Caco-2 (cell line): ENCODE measurements around the gene DTWD2. TPM values are rescaled to one million over a fixed set of nuclear protein-coding genes. Genes with fewer than 3 reads are reported as not detected.
"Not testable (repeated sequence)": the region's sequence is repeated elsewhere in the genome, so short reads cannot be mapped to it uniquely, and the experiment has no call there.

Experiments used
- BruUV-seq: library from RNA; stranded (reverse); fragments of 400-500 nt; replicated peaks from 2 replicates; lab custom pipeline; 2021; lab: Mats Ljungman, UMichigan
- CTCF ChIA-PET: fragments of 300-600 bp; sonication (Branson Sonifier 250); formaldehyde crosslinking; loops from one replicate; lab custom pipeline; 2022; ENCODE audit warnings: antibody characterized with exemption; lab: Charles Lee
- POLR2A ChIA-PET: fragments of 300-600 bp; sonication (Branson Sonifier 250); formaldehyde crosslinking; loops from one replicate; lab custom pipeline; 2022; ENCODE audit warnings: antibody characterized with exemption; lab: Charles Lee
- DNase-seq, 2 experiments: peaks; one replicate each; pipeline versions ENCODE4 v3.0.0 to v3.0.0-alpha.2; 2020 to 2022
- H3K27me3 ChIP-seq: replicated peaks from 2 replicates; pipeline ENCODE4 v1.6.0; 2011; ENCODE audit warnings: low read length; ENCODE audit not compliant: control insufficient read depth, insufficient read depth
- H3K36me3 ChIP-seq: 2 replicates; pipeline ENCODE4 v1.5.1; 2011; ENCODE audit warnings: low read length; ENCODE audit not compliant: control insufficient read depth, insufficient read depth
- H3K4me1 ChIP-seq: fragments of 250-450 bp; sonication (Bioruptor Pico); 2 replicates; pipeline ENCODE4 v1.5.1; 2020; ENCODE audit warnings: mild to moderate bottlenecking
- H3K4me3 ChIP-seq: 2 replicates; pipeline ENCODE4 v1.5.1; 2011; ENCODE audit warnings: low read depth, mild to moderate bottlenecking, control low read depth, low read length
- H3K9me3 ChIP-seq: fragments of 250-450 bp; sonication (Bioruptor Pico); 2 replicates; pipeline ENCODE4 v1.5.1; 2020; ENCODE audit warnings: mild to moderate bottlenecking, moderate library complexity
- H3K27ac Mint-ChIP-seq: one replicate; pipeline ENCODE4 v1.8.0; 2022; ENCODE audit warnings: mixed read lengths; ENCODE audit not compliant: unreplicated experiment
- H3K27me3 Mint-ChIP-seq: one replicate; pipeline ENCODE4 v1.8.0; 2022; ENCODE audit warnings: mixed read lengths; ENCODE audit not compliant: insufficient read depth, unreplicated experiment
- H3K36me3 Mint-ChIP-seq: one replicate; pipeline ENCODE4 v1.8.0; 2022; ENCODE audit warnings: mild to moderate bottlenecking, mixed read lengths; ENCODE audit not compliant: insufficient read depth, unreplicated experiment
- H3K4me1 Mint-ChIP-seq: one replicate; pipeline ENCODE4 v1.8.0; 2022; ENCODE audit warnings: low read depth, mixed read lengths; ENCODE audit not compliant: unreplicated experiment
- H3K4me3 Mint-ChIP-seq: one replicate; pipeline ENCODE4 v1.8.0; 2022; ENCODE audit warnings: mild to moderate bottlenecking, moderate library complexity, mixed read lengths; ENCODE audit not compliant: unreplicated experiment
- H3K9me3 Mint-ChIP-seq: one replicate; pipeline ENCODE4 v1.8.0; 2022; ENCODE audit warnings: mixed read lengths; ENCODE audit not compliant: unreplicated experiment
- CTCF ChIP-seq, 2 experiments: fragments of 200-600 bp in 1 of 2; IDR thresholded peaks; 1 replicate in 1 of 2; 2 replicates in 1 of 2; pipeline versions ENCODE4 v1.5.1 to v1.8.0; 2011 to 2022; ENCODE audit warnings: antibody characterized with exemption in 1 of 2, control low read depth in 1 of 2, inconsistent platforms in 1 of 2, low read depth in 1 of 2, low read length in 1 of 2, mild to moderate bottlenecking in 1 of 2, moderate library complexity in 1 of 2; ENCODE audit not compliant: insufficient read depth in 1 of 2, severe bottlenecking in 1 of 2, unreplicated experiment in 1 of 2
- intact Hi-C: fragments of 100-400 bp; cut with micrococcal nuclease; formaldehyde crosslinking; loops from one replicate; pipeline ENCODE4 v1.10.0; 2022; ENCODE audit not compliant: unreplicated experiment
- total RNA-seq: library from RNA; stranded (reverse); gene quantifications from 2 replicates; pipeline ENCODE4 v1.2.3, GENCODE V29; 2022

The DTWD2 gene
- total RNA-seq, 1 experiment from 2014 or later, result 5.6 TPM

- Mint-ChIP-seq H3K27ac (peak overlapping the region; percentile 63), H3K36me3 (no peaks in the 10 kb centered on the region), H3K9me3 (no peaks in the 10 kb centered on the region), H3K4me1 (peaks cover 23% of the 10 kb centered on the region), H3K27me3 (no peaks in the 10 kb centered on the region), H3K4me3 (peak overlapping the region; percentile 38)
- no peaks in the 10 kb centered on the region for H3K36me3 ChIP-seq
- ChIA-PET CTCF (interaction anchor here (0.6 to 1.4 kb wide), 2 partner anchors 326 to 452 kb away, joined by 3 to 6 read pairs; no protein-coding TSS in a partner anchor), POLR2A (no interaction called here)
- H3K27me3 ChIP-seq, result no peaks in the 10 kb centered on the region
- no peak for TF ChIP-seq CTCF (IDR thresholded peaks at IDR 0.05; ENCODE audit: insufficient read depth in 1 of 2, low read depth in 1 of 2, low read length in 1 of 2, severe bottlenecking in 1 of 2, unreplicated experiment in 1 of 2)
- no peaks in the 10 kb centered on the region for H3K9me3 ChIP-seq
- BruUV-seq, result no TSS peak
- peaks cover 17% of the 10 kb centered on the region for H3K4me1 ChIP-seq
- no peak overlapping the region for H3K4me3 ChIP-seq
- peak; percentile 56 to 60 for DNase-seq
- intact Hi-C loops, result loop anchor here (1.0 to 2.0 kb wide), 2 partner anchors 21 to 54 kb away; partner anchors contain the start of gene DTWD2
These were observed 20.8 kb upstream of the DTWD2 start for GRCh38 chr5:119009131-119009530.

- no TSS peak for BruUV-seq
- H3K4me1 ChIP-seq, result no peaks in the 10 kb centered on the region
- intact Hi-C loops, result no loop called here
- ChIA-PET CTCF (interaction anchor here (0.9 kb wide), 1 partner anchor 12 kb away, joined by 3 read pairs; the partner anchor contains the start of gene DTWD2), POLR2A (no interaction called here)
- TF ChIP-seq CTCF (IDR thresholded peaks at IDR 0.05; ENCODE audit: insufficient read depth in 1 of 2, low read depth in 1 of 2, low read length in 1 of 2, severe bottlenecking in 1 of 2, unreplicated experiment in 1 of 2), result no peak
- no peaks in the 10 kb centered on the region for H3K36me3 Mint-ChIP-seq
- H3K4me3 Mint-ChIP-seq, result no peak overlapping the region
- peaks cover 19% of the 10 kb centered on the region for H3K9me3 ChIP-seq
- H3K36me3 ChIP-seq, result no peaks in the 10 kb centered on the region
- no peak for DNase-seq
- H3K27me3 ChIP-seq, result no peaks in the 10 kb centered on the region
- no peak overlapping the region for H3K27ac Mint-ChIP-seq
- peaks cover 30% of the 10 kb centered on the region for H3K9me3 Mint-ChIP-seq
- H3K4me3 ChIP-seq, result no peak overlapping the region
- no peaks in the 10 kb centered on the region for H3K4me1 Mint-ChIP-seq
- H3K27me3 Mint-ChIP-seq, result no peaks in the 10 kb centered on the region
These were observed 11.3 kb upstream of the DTWD2 start for GRCh38 chr5:118999696-119000095.

- H3K36me3 Mint-ChIP-seq, H3K4me3 ChIP-seq, H3K36me3 ChIP-seq, H3K4me3 Mint-ChIP-seq, intact Hi-C loops, H3K27me3 ChIP-seq, BruUV-seq, H3K4me1 ChIP-seq, H3K27ac Mint-ChIP-seq, H3K4me1 Mint-ChIP-seq, H3K27me3 Mint-ChIP-seq, POLR2A ChIA-PET, CTCF ChIA-PET, DNase-seq: not testable (repeated sequence)
- H3K9me3 ChIP-seq, result peaks cover 19% of the 10 kb centered on the region
- H3K9me3 Mint-ChIP-seq, result peaks cover 30% of the 10 kb centered on the region
These were observed 10.5 kb upstream of the DTWD2 start for GRCh38 chr5:118998861-118999260.
